PFSK-1 (cell line): ENCODE data around the gene GNB3.

Experiments used
- FOXP2 ChIP-seq: optimal IDR thresholded peaks from 2 replicates; pipeline ENCODE3; 2011; ENCODE audit warnings: borderline replicate concordance, control low read depth, inconsistent platforms; ENCODE audit not compliant: insufficient read depth; ENCODE audit errors: extremely low read length, extremely low read depth
- POLR2AphosphoS5 ChIP-seq: IDR thresholded peaks from 2 replicates; pipeline ENCODE4 v1.6.1; 2012; ENCODE audit warnings: low read depth, mild to moderate bottlenecking, control low read depth, low read length, moderate library complexity
- SIN3A ChIP-seq: IDR thresholded peaks from 2 replicates; pipeline ENCODE4 v1.6.1; 2012; ENCODE audit warnings: mild to moderate bottlenecking, low read length, moderate library complexity, borderline replicate concordance; ENCODE audit not compliant: insufficient read depth
- TAF1 ChIP-seq: IDR thresholded peaks from 2 replicates; pipeline ENCODE4 v1.6.1; 2012; ENCODE audit warnings: low read length, control low read depth, borderline replicate concordance; ENCODE audit not compliant: insufficient read depth
- TF ChIP-seq, protein P1 (sequence below), 2 experiments: IDR thresholded peaks; 2 replicates each; pipeline versions ENCODE4 v1.6.1 to v1.8.0; 2011 to 2012; ENCODE audit warnings: low read depth in 2 of 2, low read length in 2 of 2, control low read depth in 1 of 2, inconsistent platforms in 1 of 2, mild to moderate bottlenecking in 1 of 2, moderate library complexity in 1 of 2; ENCODE audit not compliant: insufficient read depth in 1 of 2

GNB3 gene

DNA sequence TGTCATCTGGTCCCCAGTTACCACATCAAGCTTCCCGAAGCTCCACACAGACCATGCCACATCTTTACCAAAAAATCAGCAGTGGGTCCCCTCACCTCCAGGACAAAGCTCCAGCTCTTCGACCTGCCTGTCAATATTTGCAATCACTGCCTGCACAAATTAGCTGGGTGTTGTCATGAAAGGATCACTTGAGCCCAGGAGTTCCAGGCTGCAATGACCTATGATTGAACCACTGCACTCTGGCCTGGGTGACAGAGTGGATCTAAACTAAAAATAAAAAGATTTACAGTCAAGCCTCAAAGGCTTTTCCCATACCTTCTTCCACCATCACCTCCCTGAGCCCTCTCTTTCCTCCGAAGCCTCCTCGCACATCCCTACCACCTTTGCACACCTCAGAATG, 44.1 kb upstream of the GNB3 start:
- TF ChIP-seq POLR2AphosphoS5 = no peak

DNA sequence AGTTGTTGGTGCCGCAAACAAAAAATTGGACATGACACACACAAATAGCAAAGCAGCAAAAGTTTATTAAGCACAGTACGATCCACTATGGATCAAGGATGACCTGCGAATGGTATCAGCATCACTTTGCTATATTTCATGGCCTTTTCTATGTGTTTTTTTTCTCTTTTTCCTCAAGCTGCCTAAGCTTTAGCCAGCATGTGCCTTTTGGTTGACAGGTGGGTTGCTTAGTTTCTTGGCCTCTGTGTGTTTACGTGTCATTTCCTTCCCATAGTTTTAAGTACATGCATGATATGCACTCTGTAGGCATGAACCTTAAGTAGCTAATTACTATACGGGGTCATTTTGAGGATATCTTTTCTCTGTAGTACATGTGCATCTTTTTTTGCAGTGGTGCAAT, 41.6 kb upstream of the GNB3 start:
- TF ChIP-seq POLR2AphosphoS5 = no peak
- TF ChIP-seq TAF1 = no peak
- TF ChIP-seq FOXP2 = no peak

DNA sequence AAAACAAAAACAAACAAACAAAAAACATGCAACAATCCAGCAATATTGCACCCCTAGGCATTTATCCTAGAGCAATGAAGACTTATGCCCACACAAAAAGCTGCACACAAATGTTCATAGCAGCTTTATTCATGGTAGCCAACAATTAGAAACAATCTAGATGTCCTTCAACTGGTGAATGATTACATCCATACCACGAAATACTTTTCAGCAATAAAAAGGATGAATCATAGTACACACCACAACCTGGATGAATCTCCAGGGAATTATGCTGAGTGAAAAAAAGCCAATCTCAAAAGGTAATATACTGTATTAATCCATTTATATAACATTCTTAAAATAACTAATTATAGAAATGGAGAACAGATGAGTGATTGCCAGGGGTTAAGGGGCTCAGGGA, 33.6 kb upstream of the GNB3 start:
- TF ChIP-seq SIN3A (no peak), POLR2AphosphoS5 (no peak), FOXP2 (no peak), TAF1 (no peak)
- TF ChIP-seq, protein P1, sequence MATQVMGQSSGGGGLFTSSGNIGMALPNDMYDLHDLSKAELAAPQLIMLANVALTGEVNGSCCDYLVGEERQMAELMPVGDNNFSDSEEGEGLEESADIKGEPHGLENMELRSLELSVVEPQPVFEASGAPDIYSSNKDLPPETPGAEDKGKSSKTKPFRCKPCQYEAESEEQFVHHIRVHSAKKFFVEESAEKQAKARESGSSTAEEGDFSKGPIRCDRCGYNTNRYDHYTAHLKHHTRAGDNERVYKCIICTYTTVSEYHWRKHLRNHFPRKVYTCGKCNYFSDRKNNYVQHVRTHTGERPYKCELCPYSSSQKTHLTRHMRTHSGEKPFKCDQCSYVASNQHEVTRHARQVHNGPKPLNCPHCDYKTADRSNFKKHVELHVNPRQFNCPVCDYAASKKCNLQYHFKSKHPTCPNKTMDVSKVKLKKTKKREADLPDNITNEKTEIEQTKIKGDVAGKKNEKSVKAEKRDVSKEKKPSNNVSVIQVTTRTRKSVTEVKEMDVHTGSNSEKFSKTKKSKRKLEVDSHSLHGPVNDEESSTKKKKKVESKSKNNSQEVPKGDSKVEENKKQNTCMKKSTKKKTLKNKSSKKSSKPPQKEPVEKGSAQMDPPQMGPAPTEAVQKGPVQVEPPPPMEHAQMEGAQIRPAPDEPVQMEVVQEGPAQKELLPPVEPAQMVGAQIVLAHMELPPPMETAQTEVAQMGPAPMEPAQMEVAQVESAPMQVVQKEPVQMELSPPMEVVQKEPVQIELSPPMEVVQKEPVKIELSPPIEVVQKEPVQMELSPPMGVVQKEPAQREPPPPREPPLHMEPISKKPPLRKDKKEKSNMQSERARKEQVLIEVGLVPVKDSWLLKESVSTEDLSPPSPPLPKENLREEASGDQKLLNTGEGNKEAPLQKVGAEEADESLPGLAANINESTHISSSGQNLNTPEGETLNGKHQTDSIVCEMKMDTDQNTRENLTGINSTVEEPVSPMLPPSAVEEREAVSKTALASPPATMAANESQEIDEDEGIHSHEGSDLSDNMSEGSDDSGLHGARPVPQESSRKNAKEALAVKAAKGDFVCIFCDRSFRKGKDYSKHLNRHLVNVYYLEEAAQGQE (IDR thresholded peaks at IDR 0.05; ENCODE audit: insufficient read depth in 1 of 2, low read depth in 2 of 2, low read length in 2 of 2) = no peak

- TF ChIP-seq, protein P1 (IDR thresholded peaks at IDR 0.05; ENCODE audit: insufficient read depth in 1 of 2, low read depth in 2 of 2, low read length in 2 of 2) = no peak
- TF ChIP-seq SIN3A = no peak
- TF ChIP-seq FOXP2 = no peak
- TF ChIP-seq TAF1 = no peak
- no peak for TF ChIP-seq POLR2AphosphoS5
Measured at GRCh38 chr12:6809056-6809455, 31.7 kb upstream of the GNB3 start.

- TF ChIP-seq TAF1 (no peak), POLR2AphosphoS5 (no peak), SIN3A (no peak), FOXP2 (no peak)
- TF ChIP-seq, protein P1 (IDR thresholded peaks at IDR 0.05; ENCODE audit: insufficient read depth in 1 of 2, low read depth in 2 of 2, low read length in 2 of 2) = no peak
Measured at GRCh38 chr12:6810758-6811157, 30.0 kb upstream of the GNB3 start.

GRCh38 chr12:6813363-6813762, 27.4 kb upstream of the GNB3 start:
- no peak for TF ChIP-seq FOXP2
- no peak for TF ChIP-seq SIN3A
- no peak for TF ChIP-seq TAF1
- no peak for TF ChIP-seq POLR2AphosphoS5
- TF ChIP-seq, protein P1 (IDR thresholded peaks at IDR 0.05; ENCODE audit: insufficient read depth in 1 of 2, low read depth in 2 of 2, low read length in 2 of 2) = no peak
